GM23338 (cell line): ENCODE results near the gene MOCS3.

Experiments used
- CREB1 ChIP-seq: fragments of 250-450 bp; sonication (Bioruptor Pico); IDR thresholded peaks from 2 replicates; pipeline ENCODE4 v1.5.0; 2020; ENCODE audit warnings: low read depth, mild to moderate bottlenecking, moderate library complexity
- EZH2 ChIP-seq: fragments of 200-600 bp; sonication (generic); IDR thresholded peaks from one replicate; pipeline ENCODE4 v1.8.0; 2017; ENCODE audit warnings: antibody characterized with exemption, mild to moderate bottlenecking, low read depth; ENCODE audit not compliant: unreplicated experiment
- EZH2phosphoT487 ChIP-seq: fragments of 200-600 bp; sonication (generic); IDR thresholded peaks from one replicate; pipeline ENCODE4 v1.8.1; 2018; ENCODE audit warnings: antibody characterized with exemption; ENCODE audit not compliant: unreplicated experiment
- JUNB ChIP-seq: IDR thresholded peaks from one replicate; pipeline ENCODE4 v1.6.1; 2016; ENCODE audit warnings: antibody characterized with exemption; ENCODE audit not compliant: unreplicated experiment
- TF ChIP-seq, protein P1 (sequence below), 2 experiments: fragments of 200-600 bp in 1 of 2; sonication (generic) in 1 of 2; conservative IDR thresholded peaks; 2 replicates each; pipeline versions ENCODE4 v1.5.1 to v1.6.1; 2016 to 2017; ENCODE audit warnings: antibody characterized with exemption in 2 of 2, low read depth in 2 of 2, mild to moderate bottlenecking in 2 of 2, moderate library complexity in 1 of 2

DNA sequence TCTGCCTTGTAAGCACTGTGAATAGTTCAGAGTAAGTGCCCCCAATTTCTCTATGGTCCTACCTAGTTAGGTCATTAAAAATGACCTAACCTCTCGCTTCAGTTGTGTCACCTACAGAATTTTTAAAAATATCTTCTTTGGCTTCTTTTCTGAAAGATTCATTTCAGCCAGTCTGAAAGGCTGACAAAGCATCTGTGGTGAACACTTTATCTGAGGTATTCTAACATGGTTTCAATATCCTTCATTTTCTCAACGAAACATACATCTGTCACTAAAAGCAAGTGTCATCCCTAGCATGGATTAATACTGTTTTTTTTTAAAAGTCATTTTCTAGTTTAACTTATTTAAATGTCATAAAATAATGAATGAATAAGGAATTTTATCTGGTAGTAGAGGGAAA, 5.4 kb upstream of the MOCS3 start:
- no peak for TF ChIP-seq EZH2
- TF ChIP-seq EZH2phosphoT487 = no peak
- TF ChIP-seq, protein P1, sequence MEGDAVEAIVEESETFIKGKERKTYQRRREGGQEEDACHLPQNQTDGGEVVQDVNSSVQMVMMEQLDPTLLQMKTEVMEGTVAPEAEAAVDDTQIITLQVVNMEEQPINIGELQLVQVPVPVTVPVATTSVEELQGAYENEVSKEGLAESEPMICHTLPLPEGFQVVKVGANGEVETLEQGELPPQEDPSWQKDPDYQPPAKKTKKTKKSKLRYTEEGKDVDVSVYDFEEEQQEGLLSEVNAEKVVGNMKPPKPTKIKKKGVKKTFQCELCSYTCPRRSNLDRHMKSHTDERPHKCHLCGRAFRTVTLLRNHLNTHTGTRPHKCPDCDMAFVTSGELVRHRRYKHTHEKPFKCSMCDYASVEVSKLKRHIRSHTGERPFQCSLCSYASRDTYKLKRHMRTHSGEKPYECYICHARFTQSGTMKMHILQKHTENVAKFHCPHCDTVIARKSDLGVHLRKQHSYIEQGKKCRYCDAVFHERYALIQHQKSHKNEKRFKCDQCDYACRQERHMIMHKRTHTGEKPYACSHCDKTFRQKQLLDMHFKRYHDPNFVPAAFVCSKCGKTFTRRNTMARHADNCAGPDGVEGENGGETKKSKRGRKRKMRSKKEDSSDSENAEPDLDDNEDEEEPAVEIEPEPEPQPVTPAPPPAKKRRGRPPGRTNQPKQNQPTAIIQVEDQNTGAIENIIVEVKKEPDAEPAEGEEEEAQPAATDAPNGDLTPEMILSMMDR (conservative IDR thresholded peaks at IDR 0.05; ENCODE audit: low read depth in 2 of 2) = no peak
- TF ChIP-seq CREB1 (CRISPR knock-in tag) = no peak
- no peak for TF ChIP-seq JUNB
